HPDE6-E6E7 (cell line): ENCODE measurements around the gene UTS2B.
A peak's percentile ranks its signal among the peaks of the same experiment; 100 is the strongest.
"Not testable (repeated sequence)": the region's sequence is repeated elsewhere in the genome, so short reads cannot be mapped to it uniquely, and the experiment has no call there.

Source experiments
- DNase-seq: peaks from one replicate; pipeline ENCODE4 v3.0.0; 2011; ENCODE audit warnings: missing footprints; ENCODE audit errors: extremely low spot score

UTS2B gene

DNA sequence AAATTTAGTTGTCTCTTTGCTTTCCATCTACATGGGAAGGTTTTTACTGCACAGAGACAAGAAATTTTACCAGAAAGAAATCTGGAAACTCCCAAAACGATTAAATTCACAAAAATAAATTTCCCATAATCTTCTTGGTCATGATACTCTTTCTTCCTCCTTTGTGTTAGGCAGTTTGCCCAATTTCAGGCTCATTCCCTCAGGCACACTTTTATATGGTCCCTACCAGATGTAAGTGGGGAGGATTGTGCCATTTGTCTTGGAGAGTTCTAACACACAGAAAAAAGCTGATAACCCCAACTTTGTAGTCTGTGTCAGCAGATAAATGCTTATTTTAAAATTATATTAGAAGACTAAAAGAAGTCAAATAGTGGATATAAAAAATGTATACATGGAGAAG, 50.2 kb downstream of the UTS2B start:
- no peak for DNase-seq

DNA sequence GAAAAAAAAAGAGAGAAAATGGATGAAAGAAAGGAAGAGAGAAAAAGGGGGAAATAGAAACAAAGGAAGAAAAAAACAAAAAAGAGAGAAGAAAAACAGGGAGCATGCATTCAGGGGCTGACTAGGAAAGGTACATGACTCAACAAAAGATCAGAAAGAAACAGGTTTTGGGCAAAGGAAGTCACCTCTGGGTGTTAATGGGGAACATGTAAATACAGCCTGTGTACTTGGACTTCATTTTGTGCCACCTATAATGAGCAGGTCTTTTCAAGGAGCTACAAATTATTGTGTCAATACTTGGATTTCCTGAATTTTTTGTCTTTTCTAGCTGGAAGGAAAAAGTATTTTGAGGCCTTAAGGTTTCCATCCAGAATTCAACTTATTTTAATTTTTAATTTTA, 54.6 kb downstream of the UTS2B start:
- no peak for DNase-seq

DNA sequence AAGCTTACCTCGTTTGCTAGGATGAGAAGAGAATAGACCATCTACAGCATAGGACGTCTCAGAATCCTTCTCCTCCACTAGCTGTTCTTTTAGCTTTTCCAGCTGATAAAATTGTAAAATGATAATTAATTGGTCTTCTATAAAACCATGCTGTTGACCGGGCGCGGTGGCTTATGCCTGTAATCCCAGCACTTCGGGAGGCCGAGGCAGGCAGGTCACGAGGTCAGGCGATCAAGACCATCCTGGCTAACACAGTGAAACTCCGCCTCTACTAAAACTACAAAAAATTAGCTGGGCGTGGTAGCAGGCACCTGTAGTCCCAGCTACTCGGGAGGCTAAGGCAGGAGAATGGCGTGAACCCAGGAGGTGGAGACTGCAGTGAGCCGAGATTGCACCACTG, 55.1 kb downstream of the UTS2B start:
- DNase-seq, result not testable (repeated sequence)

DNA sequence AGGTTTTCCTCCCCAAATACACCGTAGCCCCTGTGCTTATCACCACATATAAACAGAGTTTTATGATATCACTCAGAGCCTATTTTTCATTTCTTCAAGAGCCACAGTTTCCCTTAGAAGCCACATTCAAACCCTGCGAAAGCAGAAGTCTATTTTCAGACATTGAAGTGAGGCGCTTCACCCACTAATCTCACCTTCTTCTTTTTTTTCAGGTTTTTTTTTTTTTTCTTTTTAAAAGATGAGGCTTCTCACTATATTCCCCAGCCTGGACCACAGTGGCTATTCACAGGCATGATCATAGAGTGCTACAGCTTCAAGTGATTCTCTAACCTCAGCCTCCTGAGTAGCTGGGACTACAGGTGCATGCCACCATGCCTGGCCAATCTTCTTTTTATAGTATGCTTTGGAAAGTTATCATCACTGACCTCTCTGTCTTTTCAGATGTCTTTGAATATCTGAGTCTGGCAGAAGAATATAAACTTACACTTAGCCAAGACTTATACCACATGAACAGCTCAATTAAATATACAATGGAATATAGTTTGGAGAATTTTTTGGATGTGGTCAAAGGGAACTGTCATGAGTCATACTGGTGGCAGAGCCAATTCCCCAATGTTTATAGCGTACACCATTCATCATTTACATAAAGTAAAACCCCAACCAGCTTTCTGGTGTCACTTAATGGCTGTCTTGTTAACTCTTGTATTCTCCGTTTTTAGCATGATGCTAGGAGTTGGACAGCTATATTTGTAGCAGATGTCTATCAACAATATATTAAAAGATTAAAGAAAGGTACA, 60.8 kb downstream of the UTS2B start:
- no peak for DNase-seq

DNA sequence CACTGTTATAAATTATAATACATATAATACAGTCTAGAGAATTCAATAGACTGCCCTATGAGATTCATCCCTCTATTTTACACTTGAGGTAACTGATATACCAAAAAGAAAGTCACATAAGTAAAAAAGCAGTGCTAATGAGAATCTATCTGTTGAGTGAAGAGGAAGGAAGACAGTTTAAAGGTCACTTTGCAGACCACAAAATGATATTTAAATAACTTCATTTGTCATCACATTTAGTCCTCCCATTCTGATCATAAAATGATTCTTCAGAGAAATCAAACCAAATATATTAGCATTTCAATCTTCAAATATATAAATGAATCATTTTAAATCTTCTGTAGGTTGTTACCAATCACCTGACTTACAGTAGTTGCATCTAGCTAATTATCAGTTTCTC, 61.6 kb downstream of the UTS2B start:
- DNase-seq, result no peak

DNA sequence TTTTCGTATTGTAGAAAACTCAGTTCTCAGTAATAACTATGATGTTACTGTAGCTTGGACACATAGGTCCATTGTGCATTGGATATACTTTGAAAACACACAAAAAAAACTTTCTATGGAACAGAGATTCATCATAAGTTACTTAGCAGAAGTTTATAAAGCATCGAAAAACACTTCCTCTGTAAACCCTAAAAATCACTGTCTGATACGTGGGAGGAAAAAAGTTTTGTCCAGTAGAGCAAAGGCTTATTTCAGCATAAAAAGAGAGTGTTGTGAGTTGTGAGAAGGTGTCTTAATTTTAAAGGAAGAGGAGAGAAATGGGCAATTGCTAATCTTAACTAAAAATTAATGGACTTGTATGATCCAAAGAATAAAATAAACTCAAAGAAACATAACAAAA, 66.5 kb downstream of the UTS2B start:
- no peak for DNase-seq

DNA sequence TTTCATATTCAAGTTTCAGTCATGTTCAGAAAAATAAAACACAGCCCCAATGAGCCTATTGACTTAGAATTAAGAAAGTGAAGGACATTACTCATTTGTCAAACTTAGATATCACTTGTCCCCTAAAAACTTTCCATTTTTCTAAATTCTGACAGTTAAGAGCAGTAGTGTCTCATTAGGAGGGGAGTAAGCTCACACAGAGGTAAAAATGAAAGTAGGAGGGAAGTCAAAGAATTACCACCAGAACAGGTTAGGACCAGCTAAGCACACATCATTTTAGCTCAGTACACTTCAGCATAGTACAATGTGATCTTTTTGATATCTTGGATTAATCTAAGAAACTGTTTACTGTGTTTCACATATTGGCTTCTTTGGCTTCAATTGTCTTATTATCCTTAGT, 67.0 kb downstream of the UTS2B start:
- DNase-seq, result no peak

DNA sequence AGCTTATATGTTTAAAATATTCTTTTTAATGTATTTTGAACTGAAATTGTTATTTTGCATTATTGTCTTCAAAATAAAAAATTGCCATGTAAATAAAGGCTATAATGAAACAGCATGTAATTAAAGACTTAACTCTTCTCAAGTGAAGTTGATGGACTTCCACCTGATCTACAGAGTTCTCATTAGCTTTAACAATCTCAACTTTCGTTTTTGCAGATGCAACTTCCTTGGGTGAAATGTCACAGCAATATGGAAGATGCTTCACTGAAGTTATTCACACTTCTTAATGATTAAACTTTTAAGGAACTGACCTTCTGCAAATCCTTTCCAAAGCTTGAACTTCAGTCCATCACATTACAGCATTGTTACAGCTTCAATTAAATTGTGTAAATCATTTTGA, 67.7 kb downstream of the UTS2B start:
- no peak for DNase-seq

DNA sequence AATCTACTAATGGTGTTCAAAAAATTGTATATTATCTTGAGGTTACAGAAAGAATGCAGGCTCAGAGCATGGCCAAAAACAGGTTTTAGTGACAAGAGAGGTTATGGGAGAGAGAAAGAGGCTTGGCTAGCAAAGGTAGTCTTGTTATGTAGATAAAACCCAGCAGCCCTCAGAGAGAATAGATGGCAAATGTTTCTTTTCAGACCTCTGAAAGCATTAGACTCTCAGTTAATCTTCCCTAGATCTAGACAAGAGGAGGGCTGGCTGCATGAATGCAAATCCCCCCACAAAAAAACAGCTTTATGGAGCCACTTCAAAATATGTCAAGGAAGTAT, 69.1 kb downstream of the UTS2B start:
- DNase-seq, result no peak

DNA sequence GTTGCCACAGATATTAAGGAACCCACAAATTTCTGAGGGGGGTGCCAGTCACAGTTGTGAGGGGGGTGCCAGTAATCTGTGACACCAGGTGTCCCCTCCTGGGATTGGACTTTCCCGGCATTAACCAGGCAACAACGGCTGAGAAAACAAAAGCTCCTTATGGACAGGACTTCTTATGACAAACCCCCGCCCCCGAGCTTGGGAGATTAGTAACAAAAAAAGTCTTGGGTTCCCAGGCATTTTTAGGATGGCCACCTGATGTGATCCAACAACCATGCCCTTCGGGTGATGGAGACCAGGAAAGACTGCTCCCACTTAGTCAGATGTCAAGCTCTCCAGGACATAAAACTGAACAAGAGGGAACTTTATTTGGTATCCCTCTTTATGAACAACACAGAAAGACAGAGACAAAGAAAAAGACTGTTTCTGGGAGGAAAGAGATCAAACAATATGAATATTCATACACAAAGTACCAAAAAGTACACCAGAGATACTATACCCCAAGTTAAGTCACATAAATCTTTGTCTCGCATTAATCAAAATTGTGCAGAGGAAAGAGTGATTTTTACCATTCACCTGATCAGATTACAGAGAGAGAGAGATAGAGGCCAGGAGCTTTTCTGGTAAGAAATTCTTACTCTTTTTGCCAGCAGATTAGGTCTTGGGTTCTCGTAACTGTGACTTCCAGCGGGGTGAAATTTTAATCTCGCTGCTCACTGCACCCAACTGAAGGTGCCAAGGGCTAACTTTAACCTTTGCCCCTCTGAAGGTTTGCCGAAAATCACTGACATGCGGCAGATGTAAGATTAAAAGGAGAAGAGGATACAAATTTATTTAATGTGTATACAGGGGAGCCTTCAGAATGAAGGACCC, 69.7 kb downstream of the UTS2B start:
- DNase-seq, result no peak

DNA sequence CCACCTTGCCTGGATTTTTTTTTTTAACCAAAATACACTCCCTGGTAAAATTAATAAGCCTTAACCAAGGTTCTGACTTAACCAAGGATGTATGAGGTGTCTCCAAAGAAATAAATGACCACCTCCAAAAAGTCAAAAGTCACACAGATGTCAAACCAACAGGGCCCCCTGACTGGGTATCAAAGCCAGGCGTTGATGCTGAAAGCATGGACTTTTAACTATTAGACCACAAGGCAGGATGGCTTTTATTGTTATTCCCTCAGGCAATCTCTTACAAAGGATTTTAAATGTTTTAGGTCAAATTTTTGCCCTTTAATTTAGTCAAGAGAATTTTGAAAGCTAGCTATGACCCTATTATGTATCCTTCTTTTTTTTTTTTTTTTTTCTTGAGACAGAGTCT, 70.8 kb downstream of the UTS2B start:
- no peak for DNase-seq

DNA sequence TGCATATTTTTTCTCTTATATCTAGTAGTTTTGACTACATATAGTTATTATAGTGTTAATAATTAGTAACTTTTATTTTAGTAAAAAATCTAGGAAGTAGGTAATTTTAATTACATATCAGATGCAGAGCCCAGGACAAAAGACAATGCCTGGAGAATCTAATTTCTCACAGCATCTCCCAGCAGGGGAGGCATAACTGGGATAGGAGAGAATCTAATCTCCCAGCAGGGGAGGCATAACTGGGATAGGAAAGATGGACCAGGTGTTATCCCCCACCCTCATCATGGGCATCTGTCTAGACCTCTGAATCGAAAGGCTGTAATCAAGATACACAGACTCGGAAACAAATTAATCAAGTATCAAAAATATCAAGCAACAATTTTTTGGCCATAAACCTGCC, 73.0 kb downstream of the UTS2B start:
- DNase-seq, result no peak

DNA sequence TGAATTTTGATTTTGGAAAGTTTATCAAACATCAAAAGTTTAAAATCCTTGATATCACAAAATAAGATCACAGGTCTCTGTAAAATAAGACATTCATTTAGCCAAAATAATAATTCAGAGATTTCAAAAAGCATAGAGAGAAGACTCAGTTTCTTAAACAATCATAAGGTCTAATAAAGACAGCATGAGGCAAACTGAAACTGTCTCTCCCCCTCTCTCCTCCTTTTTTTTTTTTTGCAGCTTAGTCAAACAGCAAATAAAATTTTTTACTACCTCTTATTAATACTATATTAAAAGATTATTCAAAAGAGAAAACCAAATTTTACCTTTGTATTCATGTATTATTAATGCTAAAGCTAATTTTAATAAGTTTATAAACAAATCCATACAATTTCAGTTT, 73.9 kb downstream of the UTS2B start:
- no peak for DNase-seq

DNA sequence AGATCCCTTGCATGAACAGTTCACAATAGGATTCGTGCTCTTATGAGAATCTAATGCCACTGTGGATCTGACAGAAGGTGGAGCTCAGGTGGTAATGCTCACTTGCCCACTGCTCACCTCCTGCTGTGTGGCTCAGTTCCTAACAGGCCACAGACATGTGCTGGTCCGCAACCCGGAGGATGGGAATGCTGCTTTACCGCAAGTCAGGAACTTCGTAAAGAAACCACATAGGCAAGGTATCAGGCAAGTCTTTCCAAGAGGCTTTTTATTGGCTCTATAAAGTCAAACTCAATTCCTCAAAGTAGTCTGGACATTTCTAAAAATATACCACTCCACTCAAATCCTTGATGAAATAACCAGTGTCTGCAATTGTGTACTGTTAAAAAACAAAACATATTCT, 75.2 kb downstream of the UTS2B start:
- no peak for DNase-seq

DNA sequence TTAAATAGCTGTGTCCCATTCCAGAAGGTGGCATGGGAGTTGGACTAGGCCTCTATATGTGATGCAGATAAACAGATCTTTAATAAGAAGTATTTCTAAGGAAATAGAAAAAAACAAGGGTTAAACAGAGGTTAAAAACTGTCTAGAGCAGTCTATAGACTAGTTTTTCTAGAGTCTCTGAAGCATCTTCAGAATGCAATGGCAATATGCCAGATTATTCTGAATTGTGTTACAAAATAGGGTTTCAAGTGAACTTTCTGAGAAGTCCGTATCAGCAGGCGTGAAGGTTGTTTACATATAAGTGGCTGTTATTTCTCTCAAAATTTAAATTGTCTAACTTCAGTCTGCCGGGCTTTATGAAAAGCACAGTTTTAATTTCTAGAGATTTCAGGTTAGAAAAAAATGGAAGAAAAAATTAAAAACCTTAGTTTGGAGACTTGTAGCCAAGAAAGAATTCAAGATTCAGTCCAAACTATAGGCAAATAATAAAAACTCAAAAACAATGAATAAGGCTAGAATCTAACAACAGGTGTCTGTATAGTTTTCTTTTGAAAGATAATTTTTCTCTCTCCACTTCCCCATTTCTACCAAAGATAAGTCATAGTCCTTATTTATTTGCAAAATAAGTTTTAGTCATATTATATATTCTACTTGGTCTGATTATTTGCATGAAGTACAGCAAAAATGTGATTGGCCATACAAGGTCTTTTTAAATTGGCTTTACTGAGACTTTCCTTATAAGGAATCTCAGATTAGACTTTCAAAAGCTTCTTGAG, 76.0 kb downstream of the UTS2B start:
- no peak for DNase-seq

DNA sequence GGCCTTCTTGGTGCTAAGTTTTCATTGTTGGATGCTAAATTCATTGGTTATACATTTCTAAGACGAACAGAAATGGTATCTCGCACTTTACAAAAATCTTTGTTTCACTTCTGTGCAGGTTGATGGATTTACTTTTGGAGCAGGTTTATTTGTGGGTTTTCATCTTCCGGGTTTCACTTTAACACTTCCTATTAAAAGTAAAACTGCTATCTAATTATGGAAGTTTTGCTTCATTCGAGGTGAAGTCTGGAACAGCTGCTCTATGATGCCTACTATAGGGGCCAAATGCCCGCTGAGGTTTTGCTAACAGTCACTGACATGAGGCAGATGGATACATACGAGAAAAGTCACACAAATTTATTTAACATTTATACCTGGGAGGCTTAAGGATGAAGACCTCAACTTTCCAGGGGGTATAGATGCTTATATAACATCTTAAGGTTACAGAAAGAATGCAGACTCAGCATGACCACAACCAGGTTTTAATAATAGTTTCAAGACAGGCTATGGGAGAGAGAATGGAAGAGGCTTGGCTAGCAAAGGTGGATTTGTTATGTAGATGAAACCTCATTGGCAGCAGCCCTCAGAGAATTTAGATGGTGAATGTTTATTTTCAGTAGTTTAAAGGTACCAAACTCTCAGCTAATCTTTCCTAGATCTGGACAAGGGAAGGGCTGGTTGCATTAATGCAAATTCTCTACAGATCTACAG, 77.1 kb downstream of the UTS2B start:
- DNase-seq, result no peak

DNA sequence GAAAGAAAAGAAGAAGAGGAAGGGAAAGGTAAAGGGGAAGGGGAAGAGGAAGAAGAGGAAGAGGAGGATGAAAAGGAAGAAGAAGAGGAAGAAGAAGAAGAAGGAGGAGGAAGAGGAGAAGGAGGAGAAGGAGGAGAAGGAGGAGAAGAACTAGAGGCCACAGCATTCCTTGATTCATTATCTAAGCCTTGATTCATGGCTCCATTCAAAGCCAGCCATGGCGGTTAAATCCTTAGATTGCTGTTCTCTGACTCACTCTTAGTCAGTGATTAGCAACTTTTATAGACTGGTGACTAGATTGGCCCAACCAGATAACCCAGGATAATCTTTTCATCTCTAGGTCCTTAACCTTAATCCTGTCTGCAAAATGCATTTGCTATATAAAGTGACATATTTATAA, 83.7 kb downstream of the UTS2B start:
- DNase-seq, result peak; percentile 51

DNA sequence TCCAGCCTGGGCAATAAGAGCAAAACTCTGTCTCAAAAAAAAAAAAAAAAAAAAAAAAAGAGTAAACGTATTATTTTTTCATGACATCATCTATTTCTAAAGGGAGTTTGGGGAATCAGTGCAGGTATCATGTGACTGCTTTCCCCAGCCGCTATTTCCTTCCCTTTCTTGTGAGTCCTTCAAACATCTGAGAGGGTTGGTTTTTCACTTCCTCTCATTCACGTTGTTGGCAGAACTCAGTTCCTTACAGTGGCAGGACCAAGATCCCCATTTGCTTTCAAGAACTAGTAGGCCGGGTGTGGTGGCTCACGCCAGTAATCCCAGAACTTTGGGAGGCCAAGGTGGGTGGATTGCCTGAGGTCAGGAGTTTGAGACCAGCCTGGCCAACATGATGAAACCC, 84.3 kb downstream of the UTS2B start:
- DNase-seq, result not testable (repeated sequence)

DNA sequence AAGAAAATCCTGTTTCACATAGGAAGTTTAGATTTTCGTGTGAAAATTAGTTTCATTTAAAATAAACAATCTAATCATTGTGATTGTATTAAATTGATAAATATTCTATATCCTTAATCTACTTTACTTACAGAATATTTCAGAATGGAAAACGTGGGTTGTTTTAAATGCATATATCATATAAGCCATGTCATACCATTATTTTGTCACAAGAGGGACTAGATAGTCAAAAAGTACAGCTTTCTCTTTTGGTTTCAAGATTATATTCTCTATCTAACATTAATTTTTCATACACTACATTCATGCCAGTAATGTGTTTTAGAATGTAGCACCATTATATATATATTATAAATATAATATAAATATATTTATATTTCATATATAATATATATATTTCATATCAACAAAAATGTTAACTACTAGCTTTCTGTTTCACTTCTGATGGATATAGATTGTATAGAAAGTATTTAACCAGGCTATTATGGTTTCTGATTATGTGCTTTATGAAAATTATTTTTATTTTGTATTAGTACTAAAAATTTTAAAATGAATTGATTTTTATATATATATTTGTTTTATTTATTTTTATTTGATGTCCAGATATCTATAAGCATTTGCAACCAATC, 86.0 kb downstream of the UTS2B start:
- DNase-seq, result no peak

DNA sequence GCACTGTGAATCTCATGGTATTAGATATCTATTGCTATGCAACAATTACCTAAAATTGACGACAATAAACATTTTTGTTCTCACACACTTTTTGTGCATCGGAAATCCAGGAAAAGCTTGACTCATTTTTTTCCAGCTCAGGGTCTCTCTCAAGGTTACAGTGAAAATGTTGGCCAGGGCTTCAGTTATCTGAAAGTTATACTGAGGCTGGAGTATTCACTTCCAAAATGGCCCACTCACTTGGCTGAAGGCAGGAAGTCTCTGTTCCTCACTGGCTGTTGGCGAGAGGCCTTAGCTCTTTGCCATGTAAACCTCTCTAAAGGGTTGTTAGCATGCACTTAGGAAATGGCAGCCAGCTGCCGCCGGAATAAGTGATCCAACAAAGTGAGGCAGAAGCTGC, 89.8 kb downstream of the UTS2B start:
- no peak for DNase-seq

DNA sequence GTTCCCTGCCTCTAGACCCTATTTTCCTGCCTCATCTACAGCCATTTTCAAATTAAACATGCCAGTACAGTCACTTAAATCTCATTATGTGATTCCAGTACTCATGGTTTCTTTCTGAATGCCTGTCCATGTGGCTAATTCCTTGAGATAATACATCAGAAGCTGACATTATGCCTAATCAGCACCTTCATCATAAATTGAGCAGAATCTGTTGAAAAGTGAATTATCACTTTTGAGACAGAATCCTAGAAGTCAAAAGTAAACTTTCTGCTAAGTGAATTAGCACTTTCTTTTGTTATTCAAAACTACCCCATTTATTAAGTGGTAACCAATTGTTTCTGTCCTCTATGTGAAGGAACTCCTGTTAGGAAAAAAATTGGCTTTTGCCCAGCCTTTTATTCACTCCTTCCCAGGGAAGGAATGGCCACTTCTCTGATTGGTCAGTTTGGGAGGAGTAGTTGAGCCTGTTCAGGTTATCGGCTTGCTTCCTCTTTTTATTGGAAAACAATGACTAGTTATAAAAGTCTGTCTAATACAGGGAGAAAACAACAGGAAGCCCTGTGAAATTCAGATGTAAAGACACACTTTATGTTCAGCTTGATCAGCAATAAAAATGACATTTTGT, 90.8 kb downstream of the UTS2B start:
- no peak for DNase-seq
